Measurements from ENCODE around the gene AIG1.

- TF ChIP-seq TARDBP (IDR thresholded peaks at IDR 0.05): no peak
- TF ChIP-seq SP1 (IDR thresholded peaks at IDR 0.05): no peak
- no peak for TF ChIP-seq ZNF384 (IDR thresholded peaks at IDR 0.05)
- no peak for TF ChIP-seq SUZ12 (IDR thresholded peaks at IDR 0.05)
- no peak for TF ChIP-seq L3MBTL2 (conservative IDR thresholded peaks at IDR 0.05)
- no peak for TF ChIP-seq CTBP1 (IDR thresholded peaks at IDR 0.05; ENCODE audit: borderline replicate concordance)
- no peak for TF ChIP-seq FOXM1 (IDR thresholded peaks at IDR 0.05; ENCODE audit: borderline replicate concordance)
These were observed 198.3 kb downstream of the AIG1 start for GRCh38 chr6:143258945-143259344.
